SKM-1 (cell line): ENCODE results near the gene CCDC15.
"Not testable (repeated sequence)": the region's sequence is repeated elsewhere in the genome, so short reads cannot be mapped to it uniquely, and the experiment has no call there.

Experiments
- DNase-seq: peaks from one replicate; lab custom pipeline; 2025; ENCODE audit not compliant: unreplicated experiment; lab: John Stamatoyannopoulos, UW

CCDC15 gene

GRCh38 chr11:124988063-124988462, 34.1 kb downstream of the CCDC15 start:
- no peak for DNase-seq

GRCh38 chr11:125001079-125001778, 47.2 kb downstream of the CCDC15 start:
- DNase-seq: no peak

GRCh38 chr11:125001849-125002248, 47.8 kb downstream of the CCDC15 start:
- no peak for DNase-seq

DNA sequence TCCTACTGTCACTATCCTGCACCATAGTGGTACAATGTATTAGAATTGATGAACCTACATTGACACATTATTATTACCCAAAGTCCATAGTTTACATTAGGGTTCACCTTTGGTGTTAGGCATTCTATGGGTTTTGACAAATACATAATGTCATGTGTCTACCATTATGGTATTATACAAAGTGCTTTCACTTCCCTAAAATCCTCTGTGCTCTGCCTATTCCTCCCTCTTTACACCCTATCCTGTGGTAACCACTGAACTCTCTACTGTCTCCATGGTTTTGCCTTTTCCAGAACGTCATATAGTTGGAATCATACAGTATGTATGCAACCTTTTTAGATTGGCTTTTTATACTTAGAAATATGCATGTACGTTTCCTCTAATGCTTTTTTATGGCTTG, 51.5 kb downstream of the CCDC15 start:
- DNase-seq: no peak

DNA sequence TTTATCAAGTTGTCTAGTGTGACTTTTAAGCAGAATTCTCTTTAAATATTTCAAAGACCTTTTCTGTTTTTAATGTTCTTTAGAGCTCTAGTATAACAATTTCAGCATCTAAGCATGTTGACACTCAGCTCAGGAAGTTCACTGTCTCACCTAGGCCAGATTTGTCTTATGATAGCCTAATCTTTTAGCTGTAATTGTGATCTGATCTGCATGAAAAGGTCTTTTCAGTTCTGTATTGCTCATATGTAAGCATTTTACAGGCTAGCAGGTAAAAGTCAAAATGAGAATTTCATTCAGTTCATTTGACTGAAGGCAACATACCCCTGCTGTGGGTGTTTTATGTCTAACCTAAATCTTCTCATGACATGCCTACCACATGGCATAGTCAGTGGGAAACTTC, 62.4 kb downstream of the CCDC15 start:
- DNase-seq: no peak

DNA sequence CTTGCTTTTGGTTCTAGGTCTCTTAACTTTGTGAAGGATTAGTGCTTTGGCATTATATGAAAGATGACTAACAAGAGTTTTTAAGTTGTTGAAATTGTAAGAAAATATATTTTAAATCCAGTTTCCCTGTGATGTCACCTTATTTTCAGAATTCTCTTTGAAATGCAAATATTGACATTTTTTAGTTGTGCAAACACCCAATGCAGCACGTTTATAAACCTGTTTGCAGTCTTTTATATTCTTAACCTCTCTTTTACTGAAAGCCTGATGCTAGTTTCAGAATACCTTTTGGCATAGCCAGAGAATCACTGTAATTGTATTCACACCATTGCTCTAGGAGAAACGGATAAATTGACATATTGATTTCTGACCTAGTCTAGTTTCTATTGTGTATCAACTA, 66.3 kb downstream of the CCDC15 start:
- no peak for DNase-seq

- DNase-seq: no peak
Observed at GRCh38 chr11:125022551-125022950, 68.5 kb downstream of the CCDC15 start.

- no peak for DNase-seq
Observed at GRCh38 chr11:125025968-125026367, 72.0 kb downstream of the CCDC15 start.

GRCh38 chr11:125029431-125029830, 75.4 kb downstream of the CCDC15 start:
- not testable (repeated sequence) for DNase-seq

DNA sequence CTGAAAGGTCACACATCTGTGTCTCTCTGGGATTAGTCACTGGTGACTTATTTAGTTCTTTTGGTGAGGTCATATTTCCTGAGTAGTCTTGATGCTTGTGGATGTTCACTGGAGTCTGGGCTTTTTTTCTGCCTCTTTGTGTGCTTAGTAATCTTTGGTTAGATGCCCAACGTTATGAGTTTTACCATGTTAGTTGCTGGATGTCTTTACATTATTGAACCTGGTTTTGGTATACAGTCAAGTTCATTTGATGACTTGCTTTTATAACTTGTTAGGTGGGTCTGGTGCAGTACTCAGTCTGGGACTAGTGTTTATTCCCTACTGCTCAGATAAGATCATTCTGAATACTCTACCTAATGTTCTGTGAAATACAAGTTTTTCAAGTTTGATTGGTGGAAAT, 82.9 kb downstream of the CCDC15 start:
- DNase-seq: no peak

DNA sequence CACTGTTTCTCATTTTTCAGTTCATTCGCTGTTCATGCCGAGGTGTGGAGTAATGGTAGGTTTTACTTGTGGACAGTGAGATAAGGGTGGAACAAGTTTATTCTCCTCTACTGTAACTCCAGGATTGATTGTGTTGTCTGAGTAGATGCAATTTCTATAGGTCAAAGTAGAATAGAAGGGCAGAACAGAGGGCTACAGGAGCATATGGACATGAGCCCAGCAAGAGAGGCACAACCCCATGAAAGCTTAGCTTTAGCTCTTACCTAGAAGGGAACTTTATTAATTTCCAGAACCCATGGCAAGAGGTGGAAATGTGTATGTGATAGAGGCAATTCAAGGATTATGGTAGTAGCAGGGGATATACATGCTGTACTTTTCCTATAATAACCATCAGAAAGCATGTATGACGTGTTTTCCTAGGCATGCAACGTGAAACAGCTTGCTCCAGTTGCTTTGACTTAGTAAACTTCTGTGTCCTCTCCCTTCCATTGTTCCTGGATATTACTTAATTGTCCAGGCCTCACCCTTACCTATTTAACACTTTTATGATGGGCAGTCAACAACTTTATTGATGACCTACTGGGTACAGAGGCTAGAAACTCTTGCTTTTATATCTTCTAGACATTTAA, 95.3 kb downstream of the CCDC15 start:
- DNase-seq: no peak

DNA sequence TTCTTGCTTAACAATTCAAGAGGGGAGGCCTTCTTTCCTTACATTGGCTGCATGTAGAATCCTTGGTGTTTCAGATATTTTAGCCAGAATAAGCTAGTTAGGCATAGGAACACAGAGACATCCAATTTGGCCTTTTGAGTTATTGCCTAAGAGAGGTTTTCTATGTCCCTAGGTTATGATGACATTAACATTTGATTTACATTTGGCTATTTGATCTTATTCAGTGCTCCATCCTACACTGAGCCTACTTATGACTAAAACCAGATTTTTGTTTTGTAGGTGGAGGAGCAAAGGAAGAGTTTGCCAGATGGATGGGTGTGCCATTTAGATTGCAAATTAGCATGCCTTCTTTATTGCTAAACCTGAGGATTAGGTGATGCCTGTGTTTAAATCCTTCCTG, 98.0 kb downstream of the CCDC15 start:
- no peak for DNase-seq

DNA sequence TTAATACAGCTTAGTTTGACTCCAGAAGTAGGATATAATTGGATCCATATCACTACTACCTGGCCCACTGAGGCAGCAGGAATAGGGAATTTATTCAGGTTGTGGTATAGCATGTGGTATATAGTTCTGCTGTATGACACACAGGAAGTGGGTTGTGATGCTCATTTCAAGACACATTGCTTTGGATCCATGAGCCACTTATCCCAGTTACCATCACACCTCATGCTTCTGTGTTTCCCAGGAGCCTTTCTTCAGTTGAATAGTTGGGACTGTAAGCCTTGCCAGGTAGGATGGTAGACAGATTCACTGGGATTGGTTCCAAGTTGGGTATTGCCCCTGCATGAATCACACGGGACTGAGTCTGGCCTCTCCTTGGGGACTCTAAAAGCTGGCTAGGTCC, 99.2 kb downstream of the CCDC15 start:
- DNase-seq: no peak

DNA sequence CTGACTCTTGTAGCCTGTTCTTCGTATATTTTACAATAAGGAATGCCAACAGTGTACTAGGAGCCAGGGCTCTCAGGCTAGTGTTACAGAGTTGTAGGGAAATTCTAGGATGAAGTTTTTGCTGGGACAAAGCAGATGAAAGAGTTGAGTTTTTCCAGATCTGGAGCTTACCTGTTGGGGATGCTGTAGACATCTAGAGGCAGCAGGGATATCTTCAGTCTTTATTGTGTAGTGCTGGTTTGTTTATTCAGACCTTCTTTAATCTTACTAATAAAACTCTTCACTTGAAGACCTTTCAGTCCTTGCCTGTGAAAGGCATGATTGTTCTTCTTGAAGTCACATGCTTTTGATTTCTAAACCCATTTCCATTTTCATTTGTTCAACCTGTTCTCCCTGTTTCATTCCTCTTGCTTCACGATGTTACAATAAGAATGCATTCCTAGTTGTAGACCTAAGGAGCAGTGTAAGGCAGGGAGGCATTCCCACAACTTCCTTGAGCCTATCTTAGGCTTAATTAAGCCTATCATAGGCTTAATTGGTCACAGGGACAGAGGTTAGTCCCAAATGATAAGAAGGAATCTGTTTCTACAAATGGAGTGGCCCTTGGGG, 101.2 kb downstream of the CCDC15 start:
- DNase-seq: no peak

DNA sequence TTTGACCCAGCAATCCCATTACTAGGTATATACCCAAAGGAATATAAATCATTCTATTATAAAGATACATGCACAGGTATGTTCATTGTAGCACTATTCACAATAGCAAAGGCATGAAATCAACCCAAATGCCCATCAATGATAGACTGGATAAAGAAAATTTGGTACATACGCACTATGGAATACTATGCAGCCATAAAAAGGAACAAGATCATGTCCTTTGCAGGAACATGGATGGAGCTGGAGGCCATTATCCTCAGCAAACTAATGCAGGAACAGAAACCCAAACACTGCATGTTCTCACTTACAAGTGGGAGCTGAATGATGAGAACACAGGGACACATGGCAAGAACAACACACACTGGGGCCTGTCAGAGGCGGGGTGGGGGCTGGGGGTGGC, 102.1 kb downstream of the CCDC15 start:
- not testable (repeated sequence) for DNase-seq

- DNase-seq: no peak
Observed at GRCh38 chr11:125056931-125057692, 103.1 kb downstream of the CCDC15 start.

GRCh38 chr11:125057693-125058016, 103.7 kb downstream of the CCDC15 start:
- DNase-seq: no peak

DNA sequence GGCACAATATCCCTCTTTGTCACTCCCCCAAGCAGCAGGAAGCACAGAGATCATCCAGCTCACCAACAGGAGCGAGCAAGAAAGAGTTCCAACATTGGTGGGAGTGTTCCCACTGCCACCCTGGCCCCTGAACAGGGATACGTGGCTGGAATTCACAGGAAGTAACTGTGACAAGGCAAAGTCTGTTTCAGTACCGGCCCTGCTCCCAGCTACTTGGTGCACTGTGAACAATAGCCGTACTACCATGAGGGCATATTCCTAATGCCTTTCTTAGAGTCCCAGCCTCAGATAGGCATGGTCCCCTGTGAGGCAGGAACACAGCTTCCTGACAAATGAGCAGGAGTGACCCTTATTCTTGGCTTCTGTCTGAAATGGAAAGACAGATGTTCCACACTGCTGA, 107.3 kb downstream of the CCDC15 start:
- DNase-seq: no peak

- no peak for DNase-seq
Observed at GRCh38 chr11:125062218-125062930, 108.4 kb downstream of the CCDC15 start.

GRCh38 chr11:125062931-125063428, 109.0 kb downstream of the CCDC15 start, which contains the start of gene SLC37A2:
Gene SLC37A2, plus strand, starts transcription at chr11:125063305. Its CDS starts 63 bp downstream, at chr11:125063368.
- DNase-seq: peak; percentile 47
